ENCODE results near the gene CALML4. TPM values are rescaled to one million over a fixed set of nuclear protein-coding genes. Genes with fewer than 3 reads are reported as not detected.
A peak's percentile ranks its signal among the peaks of the same experiment; 100 is the strongest.

CALML4 gene
- total RNA-seq, 4 donors from 2014 or later = 1.6 to 5.3 (median 3.3) TPM

GRCh38 chr15:68154923-68155559, 50.1 kb downstream of the CALML4 start:
- DNase-seq = no peak
- H3K27ac ChIP-seq = no peak overlapping the region
- H3K4me3 ChIP-seq = no peak overlapping the region
- H3K36me3 ChIP-seq = peaks cover 0 to 51% (median 5%) of the 10 kb centered on the region in 3 donors
- H3K27me3 ChIP-seq = no peaks in the 10 kb centered on the region
- 31 to 50% methylated on average over 4 of the region's 4 CpGs for WGBS, 2 donors
- peaks cover 0 to 30% (median 0%) of the 10 kb centered on the region in 3 donors for H3K4me1 ChIP-seq
- intact Hi-C loops (cut with DNase I) = loop anchor here (5.0 kb wide), 1 partner anchor 293 kb away; no protein-coding TSS in a partner anchor
- TF ChIP-seq CTCF (IDR thresholded peaks at IDR 0.05) = peak; percentile 26 to 83 (median 72)
- no peak for TF ChIP-seq POLR2A (IDR thresholded peaks at IDR 0.05)
- H3K9me3 ChIP-seq = no peaks in the 10 kb centered on the region

- 92 to 94% methylated on average over 2 of the region's 2 CpGs for WGBS, 2 donors
- DNase-seq = no peak
- intact Hi-C loops (cut with DNase I) = loop anchor here (5.0 kb wide), 1 partner anchor 290 kb away; no protein-coding TSS in a partner anchor
These were observed 52.8 kb downstream of the CALML4 start for GRCh38 chr15:68152342-68152741.

GRCh38 chr15:68151277-68151676, 53.9 kb downstream of the CALML4 start:
- TF ChIP-seq POLR2A (IDR thresholded peaks at IDR 0.05) (no peak), CTCF (IDR thresholded peaks at IDR 0.05) (no peak)
- peaks cover 0 to 38% (median 7%) of the 10 kb centered on the region in 3 donors for H3K36me3 ChIP-seq
- no peaks in the 10 kb centered on the region for H3K27me3 ChIP-seq
- H3K4me3 ChIP-seq = no peak overlapping the region
- H3K9me3 ChIP-seq = no peaks in the 10 kb centered on the region
- H3K4me1 ChIP-seq = peaks cover 0 to 47% (median 0%) of the 10 kb centered on the region in 3 donors
- WGBS, 2 donors = 33 to 56% methylated on average over 1 of the region's 1 CpG
- H3K27ac ChIP-seq = peak overlapping the region in 2 of 4 donors; percentile 21 to 48
- DNase-seq = no peak
- intact Hi-C loops (cut with DNase I) = loop anchor here (5.0 kb wide), 1 partner anchor 289 kb away; no protein-coding TSS in a partner anchor

More at GRCh38 chr15:68152342-68152741, 52.8 kb downstream of the CALML4 start:
- Histone ChIP-seq H3K36me3 (peaks cover 0 to 38% (median 5%) of the 10 kb centered on the region in 3 donors), H3K4me1 (peaks cover 0 to 47% (median 0%) of the 10 kb centered on the region in 3 donors), H3K4me3 (no peak overlapping the region), H3K27me3 (no peaks in the 10 kb centered on the region), H3K9me3 (no peaks in the 10 kb centered on the region), H3K27ac (peak overlapping the region in 1 of 4 donors; percentile 21)
- no peak for TF ChIP-seq CTCF (IDR thresholded peaks at IDR 0.05)
- TF ChIP-seq POLR2A (IDR thresholded peaks at IDR 0.05) = no peak

GRCh38 chr15:68150187-68150586, 54.9 kb downstream of the CALML4 start:
- WGBS, 2 donors = 50 to 64% methylated on average over 1 of the region's 1 CpG
- no peak overlapping the region for H3K4me3 ChIP-seq
- no peak for DNase-seq
- H3K27ac ChIP-seq = peak overlapping the region in 2 of 4 donors; percentile 13 to 48
- H3K36me3 ChIP-seq = peaks cover 0 to 40% (median 8%) of the 10 kb centered on the region in 3 donors
- intact Hi-C loops (cut with DNase I) = loop anchor here (5.0 kb wide), 1 partner anchor 288 kb away; no protein-coding TSS in a partner anchor
- peaks cover 0 to 47% (median 0%) of the 10 kb centered on the region in 3 donors for H3K4me1 ChIP-seq
- H3K27me3 ChIP-seq = no peaks in the 10 kb centered on the region
- no peaks in the 10 kb centered on the region for H3K9me3 ChIP-seq
- TF ChIP-seq POLR2A (IDR thresholded peaks at IDR 0.05) = no peak
- no peak for TF ChIP-seq CTCF (IDR thresholded peaks at IDR 0.05)

- Histone ChIP-seq H3K36me3 (peaks cover 0 to 46% (median 7%) of the 10 kb centered on the region in 3 donors), H3K4me1 (peaks cover 0 to 41% (median 0%) of the 10 kb centered on the region in 3 donors), H3K4me3 (no peak overlapping the region), H3K27me3 (no peaks in the 10 kb centered on the region), H3K27ac (no peak overlapping the region), H3K9me3 (no peaks in the 10 kb centered on the region)
- no peak for TF ChIP-seq CTCF (IDR thresholded peaks at IDR 0.05)
- no peak for TF ChIP-seq POLR2A (IDR thresholded peaks at IDR 0.05)
- no peak for DNase-seq
- intact Hi-C loops (cut with DNase I) = no loop called here
- WGBS, 2 donors = 74 to 94% methylated on average over 1 of the region's 1 CpG
These were observed 56.1 kb downstream of the CALML4 start for GRCh38 chr15:68149059-68149458.
